Calu3 (cell line): Measurements from ENCODE around the gene OSMR. TPM values are rescaled to one million over a fixed set of nuclear protein-coding genes. Genes with fewer than 3 reads are reported as not detected.

Source experiments
- BruUV-seq: library from RNA; stranded (reverse); fragments of 400-500 nt; replicated peaks from 2 replicates; lab custom pipeline; 2021; lab: Mats Ljungman, UMichigan
- CTCF ChIA-PET: fragments of 300-600 bp; sonication (Branson Sonifier 250); formaldehyde crosslinking; loops from one replicate; lab custom pipeline; 2022; ENCODE audit warnings: antibody characterized with exemption; lab: Charles Lee
- DNase-seq: peaks from one replicate; pipeline ENCODE4 v3.0.0; 2022
- H3K27ac Mint-ChIP-seq: one replicate; pipeline ENCODE4 v1.8.0; 2022; ENCODE audit warnings: mixed read lengths; ENCODE audit not compliant: unreplicated experiment
- H3K27me3 Mint-ChIP-seq: one replicate; pipeline ENCODE4 v1.8.0; 2022; ENCODE audit warnings: mixed read lengths; ENCODE audit not compliant: unreplicated experiment
- H3K36me3 Mint-ChIP-seq: one replicate; pipeline ENCODE4 v1.8.0; 2022; ENCODE audit warnings: mild to moderate bottlenecking, moderate library complexity, mixed read lengths; ENCODE audit not compliant: insufficient read depth, unreplicated experiment
- H3K4me1 Mint-ChIP-seq: one replicate; pipeline ENCODE4 v1.8.0; 2022; ENCODE audit warnings: mild to moderate bottlenecking, low read depth, mixed read lengths; ENCODE audit not compliant: unreplicated experiment
- H3K4me3 Mint-ChIP-seq: one replicate; pipeline ENCODE4 v1.8.0; 2022; ENCODE audit warnings: mild to moderate bottlenecking, low read depth, moderate library complexity, mixed read lengths; ENCODE audit not compliant: unreplicated experiment
- H3K9me3 Mint-ChIP-seq: one replicate; pipeline ENCODE4 v1.8.0; 2022; ENCODE audit warnings: low read depth, mixed read lengths; ENCODE audit not compliant: unreplicated experiment
- intact Hi-C: fragments of 100-400 bp; cut with micrococcal nuclease; formaldehyde crosslinking; loops from one replicate; pipeline ENCODE4 v1.10.0; 2022; ENCODE audit not compliant: unreplicated experiment
- total RNA-seq: library from RNA; stranded (reverse); gene quantifications from 2 replicates; pipeline ENCODE4 v1.2.3, GENCODE V29; 2022
- TF ChIP-seq, protein P1 (sequence below): fragments of 200-600 bp; IDR thresholded peaks from one replicate; pipeline ENCODE4 v1.8.0; 2022; ENCODE audit warnings: antibody characterized with exemption; ENCODE audit not compliant: unreplicated experiment

The OSMR gene
- total RNA-seq, 1 experiment from 2014 or later, result 76.4 TPM

- no peaks in the 10 kb centered on the region for H3K9me3 Mint-ChIP-seq
- intact Hi-C loops, result no loop called here
- peaks cover 13% of the 10 kb centered on the region for H3K4me1 Mint-ChIP-seq
- no TSS peak for BruUV-seq
- CTCF ChIA-PET, result interaction anchor here (1.6 kb wide), 1 partner anchor 94 kb away, joined by 3 read pairs; no protein-coding TSS in a partner anchor
- H3K27ac Mint-ChIP-seq, result no peak overlapping the region
- TF ChIP-seq, protein P1, sequence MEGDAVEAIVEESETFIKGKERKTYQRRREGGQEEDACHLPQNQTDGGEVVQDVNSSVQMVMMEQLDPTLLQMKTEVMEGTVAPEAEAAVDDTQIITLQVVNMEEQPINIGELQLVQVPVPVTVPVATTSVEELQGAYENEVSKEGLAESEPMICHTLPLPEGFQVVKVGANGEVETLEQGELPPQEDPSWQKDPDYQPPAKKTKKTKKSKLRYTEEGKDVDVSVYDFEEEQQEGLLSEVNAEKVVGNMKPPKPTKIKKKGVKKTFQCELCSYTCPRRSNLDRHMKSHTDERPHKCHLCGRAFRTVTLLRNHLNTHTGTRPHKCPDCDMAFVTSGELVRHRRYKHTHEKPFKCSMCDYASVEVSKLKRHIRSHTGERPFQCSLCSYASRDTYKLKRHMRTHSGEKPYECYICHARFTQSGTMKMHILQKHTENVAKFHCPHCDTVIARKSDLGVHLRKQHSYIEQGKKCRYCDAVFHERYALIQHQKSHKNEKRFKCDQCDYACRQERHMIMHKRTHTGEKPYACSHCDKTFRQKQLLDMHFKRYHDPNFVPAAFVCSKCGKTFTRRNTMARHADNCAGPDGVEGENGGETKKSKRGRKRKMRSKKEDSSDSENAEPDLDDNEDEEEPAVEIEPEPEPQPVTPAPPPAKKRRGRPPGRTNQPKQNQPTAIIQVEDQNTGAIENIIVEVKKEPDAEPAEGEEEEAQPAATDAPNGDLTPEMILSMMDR, result no peak
- H3K36me3 Mint-ChIP-seq, result peaks cover 5% of the 10 kb centered on the region
- no peaks in the 10 kb centered on the region for H3K27me3 Mint-ChIP-seq
- no peak for DNase-seq
- H3K4me3 Mint-ChIP-seq, result no peak overlapping the region
Measured at GRCh38 chr5:38837416-38837815, 8.4 kb upstream of the OSMR start.

- Mint-ChIP-seq H3K27me3 (no peaks in the 10 kb centered on the region), H3K9me3 (no peaks in the 10 kb centered on the region), H3K4me3 (no peak overlapping the region), H3K36me3 (peaks cover 9% of the 10 kb centered on the region), H3K4me1 (peaks cover 18% of the 10 kb centered on the region), H3K27ac (no peak overlapping the region)
- intact Hi-C loops, result no loop called here
- DNase-seq, result no peak
- TF ChIP-seq, protein P1, result no peak
- CTCF ChIA-PET, result interaction anchor here (1.6 kb wide), 1 partner anchor 93 kb away, joined by 3 read pairs; no protein-coding TSS in a partner anchor
- BruUV-seq, result no TSS peak
Measured at GRCh38 chr5:38837932-38838331, 7.9 kb upstream of the OSMR start.

DNA sequence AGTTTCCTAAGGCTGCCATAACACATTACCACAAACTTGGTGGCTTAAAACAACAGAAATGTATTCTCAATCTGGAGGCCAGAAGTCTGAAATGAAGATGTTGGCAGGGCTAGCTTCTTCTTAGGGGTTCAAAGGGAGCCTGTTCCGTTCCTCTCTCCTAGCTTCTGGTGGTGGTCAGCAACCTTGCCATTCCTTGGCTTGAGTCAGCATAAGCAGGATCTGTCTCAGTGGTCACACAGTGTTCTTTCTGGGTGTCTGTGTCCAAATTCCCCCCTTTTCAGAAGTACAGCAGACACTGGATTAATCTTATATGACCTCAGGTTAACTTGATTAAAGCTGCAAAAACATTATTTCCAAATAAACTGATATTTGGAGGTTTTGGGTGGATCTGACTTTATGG is 2.1 kb upstream of the OSMR start:
- no peaks in the 10 kb centered on the region for H3K9me3 Mint-ChIP-seq
- no TSS peak for BruUV-seq
- peaks cover 46% of the 10 kb centered on the region for H3K36me3 Mint-ChIP-seq
- TF ChIP-seq, protein P1, result no peak
- DNase-seq, result no peak
- no peaks in the 10 kb centered on the region for H3K27me3 Mint-ChIP-seq
- intact Hi-C loops, result no loop called here
- CTCF ChIA-PET, result interaction anchor here (0.6 kb wide), 1 partner anchor 486 kb away, joined by 7 read pairs; no protein-coding TSS in a partner anchor
- H3K27ac Mint-ChIP-seq, result no peak overlapping the region
- peaks cover 22% of the 10 kb centered on the region for H3K4me1 Mint-ChIP-seq
- no peak overlapping the region for H3K4me3 Mint-ChIP-seq

DNA sequence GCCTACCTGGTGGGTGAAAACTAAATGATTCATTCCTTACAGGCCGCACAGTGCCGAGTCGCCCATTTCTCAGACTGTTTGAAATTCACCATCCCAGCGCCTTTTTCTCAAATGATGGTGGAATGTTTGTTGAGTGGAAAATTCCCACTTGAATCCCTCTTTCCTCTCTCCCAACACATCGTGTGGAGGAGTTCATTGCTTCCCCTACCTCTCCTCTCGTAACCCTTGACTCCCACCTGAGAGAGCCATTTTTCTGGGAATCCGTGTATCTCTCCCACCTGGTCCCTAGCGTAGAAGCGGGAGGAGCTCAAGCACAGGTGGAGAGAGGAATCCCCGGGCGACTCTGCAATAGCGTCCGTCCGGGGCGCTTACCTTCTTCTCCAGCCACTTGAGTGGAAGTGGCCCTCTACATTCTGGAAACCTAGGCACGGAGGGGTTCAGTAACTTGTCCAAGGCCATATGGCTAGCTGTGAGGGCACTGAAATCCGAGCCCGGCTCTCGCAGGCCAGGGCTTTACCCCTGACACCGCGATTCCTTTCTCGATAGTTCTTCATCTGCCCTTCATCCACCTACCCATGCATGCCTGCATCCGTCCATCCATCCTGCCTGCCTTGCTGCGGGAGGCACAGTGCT is 683 bp downstream of the OSMR start:
- intact Hi-C loops, result loop anchor here (1.0 to 5.0 kb wide), 3 partner anchors 26 to 576 kb away; partner anchors contain the start of gene DAB2
- H3K27ac Mint-ChIP-seq, result peak overlapping the region; percentile 94
- H3K27me3 Mint-ChIP-seq, result no peaks in the 10 kb centered on the region
- DNase-seq, result peak; percentile 22
- H3K4me1 Mint-ChIP-seq, result peaks cover 26% of the 10 kb centered on the region
- H3K4me3 Mint-ChIP-seq, result peak overlapping the region; percentile 89
- no TSS peak for BruUV-seq
- CTCF ChIA-PET, result interaction anchor here (1.2 to 1.3 kb wide), 2 partner anchors 26 to 37 kb away, joined by 4 to 9 read pairs; no protein-coding TSS in a partner anchor
- H3K36me3 Mint-ChIP-seq, result peaks cover 59% of the 10 kb centered on the region
- no peaks in the 10 kb centered on the region for H3K9me3 Mint-ChIP-seq
- TF ChIP-seq, protein P1, result no peak
